Subcutaneous adipose tissue (tissue), 4 donors: ENCODE measurements around the gene ZNF536. TPM values are rescaled to one million over a fixed set of nuclear protein-coding genes. Genes with fewer than 3 reads are reported as not detected.

ENCODE experiments used
- total RNA-seq, 4 donors: library from RNA; depleted of rRNA; stranded (reverse); fragments of >200 nt; gene quantifications; one replicate each; pipeline ENCODE4 v1.1.0, GENCODE V29; 2016
- TF ChIP-seq, protein P1 (sequence below): fragments of 450-650 bp; IDR thresholded peaks from one replicate; pipeline ENCODE4 v1.5.1; 2016; ENCODE audit warnings: low read depth, mild to moderate bottlenecking, control low read depth, antibody characterized with exemption, moderate library complexity

The ZNF536 gene
- total RNA-seq, 4 donors from 2014 or later, result under 0.01 to 0.17 TPM; not detected in 2

DNA sequence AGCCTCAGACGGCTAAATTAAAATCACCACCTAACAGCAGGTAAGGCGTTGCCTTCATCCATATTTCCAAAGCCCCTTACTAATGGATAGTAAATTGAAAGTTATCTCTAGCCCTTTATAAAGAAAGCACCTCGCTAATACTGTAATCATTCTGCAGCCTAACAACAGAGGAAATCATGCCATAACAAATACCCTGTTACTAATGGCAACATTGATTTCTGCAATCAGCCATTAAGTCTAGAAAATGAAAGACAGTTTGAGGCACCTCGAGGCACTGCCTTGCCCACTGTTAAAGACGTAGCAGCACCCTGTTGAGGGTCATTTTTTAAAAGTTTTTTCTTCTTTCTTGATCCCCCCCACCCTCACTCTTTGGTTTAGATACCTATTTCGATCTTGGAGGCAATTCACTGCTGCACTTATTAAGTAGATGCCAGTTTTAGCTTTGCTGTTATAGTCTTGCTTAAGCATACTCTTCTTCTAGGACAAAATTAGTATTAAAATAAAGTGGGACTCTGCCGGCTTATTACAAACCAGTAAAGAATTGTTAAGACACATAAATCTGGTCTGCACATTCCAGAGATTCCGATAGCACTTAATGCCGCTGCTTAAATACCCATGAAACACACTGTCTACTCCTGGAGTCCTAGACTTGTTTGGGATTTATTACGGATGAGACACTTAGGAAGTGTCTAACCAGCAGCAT, 74.8 kb downstream of the ZNF536 start:
- TF ChIP-seq, protein P1, sequence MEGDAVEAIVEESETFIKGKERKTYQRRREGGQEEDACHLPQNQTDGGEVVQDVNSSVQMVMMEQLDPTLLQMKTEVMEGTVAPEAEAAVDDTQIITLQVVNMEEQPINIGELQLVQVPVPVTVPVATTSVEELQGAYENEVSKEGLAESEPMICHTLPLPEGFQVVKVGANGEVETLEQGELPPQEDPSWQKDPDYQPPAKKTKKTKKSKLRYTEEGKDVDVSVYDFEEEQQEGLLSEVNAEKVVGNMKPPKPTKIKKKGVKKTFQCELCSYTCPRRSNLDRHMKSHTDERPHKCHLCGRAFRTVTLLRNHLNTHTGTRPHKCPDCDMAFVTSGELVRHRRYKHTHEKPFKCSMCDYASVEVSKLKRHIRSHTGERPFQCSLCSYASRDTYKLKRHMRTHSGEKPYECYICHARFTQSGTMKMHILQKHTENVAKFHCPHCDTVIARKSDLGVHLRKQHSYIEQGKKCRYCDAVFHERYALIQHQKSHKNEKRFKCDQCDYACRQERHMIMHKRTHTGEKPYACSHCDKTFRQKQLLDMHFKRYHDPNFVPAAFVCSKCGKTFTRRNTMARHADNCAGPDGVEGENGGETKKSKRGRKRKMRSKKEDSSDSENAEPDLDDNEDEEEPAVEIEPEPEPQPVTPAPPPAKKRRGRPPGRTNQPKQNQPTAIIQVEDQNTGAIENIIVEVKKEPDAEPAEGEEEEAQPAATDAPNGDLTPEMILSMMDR, result no peak

DNA sequence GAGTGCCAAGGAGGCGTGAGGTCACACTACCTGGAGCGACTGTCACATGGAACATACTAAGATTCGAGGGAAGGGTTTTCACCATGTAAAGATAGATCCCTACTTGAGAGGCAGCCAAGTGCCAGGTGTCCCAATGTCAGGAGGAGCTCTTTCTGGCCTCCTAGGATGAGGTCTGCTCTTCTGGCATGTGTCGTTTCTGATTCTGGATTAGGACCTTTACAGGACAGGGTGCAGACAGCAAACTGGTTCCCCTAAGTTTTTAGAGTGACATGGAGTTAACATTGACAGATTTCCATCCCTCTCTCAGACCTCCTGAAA, 75.3 kb downstream of the ZNF536 start:
- TF ChIP-seq, protein P1, result no peak

DNA sequence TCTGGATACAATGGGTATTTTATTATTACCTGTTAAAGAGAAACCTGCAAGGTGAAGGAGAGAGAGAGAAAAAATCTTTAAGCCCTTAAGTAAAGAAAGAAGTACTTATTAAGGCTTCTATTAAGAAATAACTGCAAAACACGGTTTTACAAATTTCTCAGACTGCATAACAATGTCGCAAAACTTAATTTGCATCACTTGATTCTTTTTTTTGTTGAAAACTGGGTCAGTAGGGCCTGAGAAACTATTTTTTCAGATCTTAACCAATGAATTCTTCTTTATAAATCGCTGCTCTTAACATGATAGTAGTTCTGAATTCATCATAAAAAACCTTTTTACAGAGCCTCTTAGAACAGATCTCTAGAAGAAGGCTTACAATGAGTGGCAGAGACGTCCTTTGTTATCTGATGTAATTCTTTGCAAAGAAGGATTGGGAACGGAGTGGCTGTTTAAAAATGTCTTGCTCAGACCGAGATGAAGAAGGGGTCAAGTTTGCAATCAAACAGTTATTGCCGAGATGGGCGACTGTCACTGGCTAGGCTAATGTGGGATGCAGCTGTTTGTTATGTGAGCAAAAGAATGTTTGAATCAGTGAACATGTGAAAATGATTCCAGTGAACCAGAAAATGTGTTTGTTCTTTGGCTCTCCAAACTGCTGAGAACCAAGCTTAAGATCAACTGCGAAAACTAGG, 76.3 kb downstream of the ZNF536 start:
- TF ChIP-seq, protein P1, result no peak

DNA sequence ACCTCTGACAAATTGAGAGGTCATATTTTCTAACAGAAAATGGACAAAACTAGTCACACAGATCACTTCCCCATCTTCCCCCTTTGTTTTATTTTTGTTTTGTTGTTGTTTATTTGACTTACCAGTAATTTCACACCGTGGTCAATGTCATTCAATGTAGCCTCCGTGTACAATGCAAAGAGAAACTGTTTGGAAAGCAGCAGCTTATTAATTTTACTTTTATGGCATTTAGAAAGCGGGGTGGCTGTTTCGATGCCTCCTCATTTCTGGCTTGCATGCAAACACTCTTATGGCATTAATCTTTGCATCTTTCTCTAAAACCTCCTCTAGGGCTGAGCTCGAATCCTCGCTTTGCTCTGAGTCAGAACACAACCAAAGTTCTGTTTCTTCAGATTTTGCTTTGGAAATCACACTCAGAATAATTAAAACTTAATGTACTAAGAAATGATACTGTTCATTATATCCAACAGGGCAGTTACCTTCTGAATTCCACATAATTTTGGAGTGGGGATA, 77.0 kb downstream of the ZNF536 start:
- TF ChIP-seq, protein P1, result no peak

DNA sequence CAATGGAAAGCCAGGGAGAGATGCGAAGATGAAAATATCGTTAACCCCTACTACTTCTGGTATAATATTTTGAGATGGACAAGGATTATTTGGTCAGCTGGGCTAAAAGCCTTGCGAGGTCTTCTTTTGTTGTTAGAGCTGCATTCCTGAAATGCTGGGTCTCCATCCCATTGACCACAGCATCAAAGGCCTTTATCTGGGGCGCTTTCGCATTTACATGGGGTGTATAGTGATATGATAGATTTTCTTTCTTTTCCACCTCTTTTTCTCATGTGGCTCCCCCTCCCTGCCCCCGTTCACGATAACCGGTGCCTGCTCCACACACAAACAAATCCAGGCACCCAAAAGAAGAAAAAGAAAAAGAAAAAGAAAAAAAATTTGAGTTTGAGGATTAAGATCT, 77.5 kb downstream of the ZNF536 start:
- TF ChIP-seq, protein P1, result no peak

DNA sequence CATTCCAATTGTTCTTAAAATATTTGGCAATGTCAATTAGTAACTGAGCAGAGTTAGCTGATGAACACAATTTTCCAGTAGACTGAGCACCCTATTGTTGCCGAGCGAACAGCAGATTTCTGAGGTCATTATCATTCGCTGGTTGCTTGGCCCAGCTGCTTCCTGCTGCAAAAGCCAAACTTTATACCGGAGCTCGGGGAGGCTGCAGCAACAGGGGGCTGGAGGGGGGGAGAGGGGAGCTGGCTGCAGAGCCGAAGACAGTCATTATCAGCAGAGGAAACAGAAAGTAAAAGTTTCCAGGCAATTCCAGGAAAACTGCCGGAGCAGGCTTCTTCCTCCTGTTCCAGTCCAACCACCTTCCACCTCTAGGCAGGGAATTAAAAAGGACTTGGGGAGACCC, 77.9 kb downstream of the ZNF536 start:
- TF ChIP-seq, protein P1, result no peak

DNA sequence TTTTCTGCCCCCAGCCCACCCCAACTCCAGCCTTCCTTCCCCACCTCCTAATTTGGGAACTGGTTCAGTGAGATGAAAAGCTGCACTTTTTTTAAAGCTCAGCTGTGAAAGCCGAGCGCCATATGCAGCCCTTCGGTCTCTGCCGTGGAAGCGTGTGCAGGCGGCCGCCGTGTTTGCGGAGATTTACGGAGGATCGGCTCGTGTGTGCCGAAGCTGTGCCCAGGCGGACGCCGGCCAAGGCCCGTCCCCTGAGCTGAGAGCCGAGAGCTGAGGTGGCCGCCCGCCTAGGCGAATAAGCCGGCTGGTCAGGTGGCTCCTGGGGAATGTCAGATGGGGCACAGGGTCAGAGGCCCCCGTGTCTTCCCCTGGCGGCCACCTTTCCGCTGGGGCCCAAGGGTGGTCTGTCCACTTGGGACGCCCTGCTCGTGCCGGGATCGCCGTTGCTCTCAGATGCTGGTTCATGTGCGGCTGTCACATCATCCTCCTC, 78.7 kb downstream of the ZNF536 start:
- TF ChIP-seq, protein P1, result no peak
